ENCODE measurements around the gene CACNA1B.
"Not testable (repeated sequence)": the region's sequence is repeated elsewhere in the genome, so short reads cannot be mapped to it uniquely, and the experiment has no call there.

Gene CACNA1B

DNA sequence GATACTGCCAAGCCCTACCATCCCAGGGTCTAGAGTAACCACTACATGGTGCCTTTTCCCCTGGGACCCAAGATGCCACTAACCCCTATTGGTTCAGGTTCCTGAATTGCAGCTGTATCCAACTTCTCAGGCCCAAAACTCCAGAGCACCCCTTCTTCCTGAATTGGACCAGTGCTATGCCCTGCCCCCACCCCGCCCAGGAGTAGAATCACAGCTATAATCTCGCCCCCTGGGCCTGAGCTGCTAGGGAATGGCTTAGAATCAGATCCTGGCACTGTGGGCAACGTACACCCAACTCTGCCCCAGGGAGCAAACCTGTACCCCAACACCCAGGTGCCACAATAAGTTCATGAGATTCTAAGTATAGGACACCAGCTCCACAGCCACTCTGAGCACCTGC, 206.3 kb downstream of the CACNA1B start:
- Histone ChIP-seq H3K4me3 (ENCODE audit: low read length) (no peak overlapping the region), H3K36me3 (ENCODE audit: control insufficient read depth, low read depth, low read length) (no peaks in the 10 kb centered on the region), H3K9me3 (ENCODE audit: control insufficient read depth, low read depth, low read length) (peaks cover 31% of the 10 kb centered on the region)

DNA sequence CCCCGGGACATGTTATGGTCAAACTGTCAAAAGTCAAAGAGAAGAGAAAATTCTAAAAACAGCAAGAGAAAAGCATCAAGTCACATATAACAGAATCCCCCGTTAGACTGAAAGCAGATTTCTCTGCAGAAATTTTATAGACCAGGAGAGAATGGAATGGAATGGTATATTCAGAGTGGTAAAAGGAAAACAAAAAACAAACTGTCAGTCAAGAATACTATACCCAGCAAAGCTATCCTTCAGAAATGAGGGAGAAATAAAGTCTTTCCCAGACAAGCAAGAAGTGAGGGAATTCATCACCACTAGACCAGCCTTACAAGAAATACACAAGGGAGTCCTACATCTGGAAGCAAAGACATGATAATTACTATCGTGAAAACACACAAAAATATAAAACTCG, 208.0 kb downstream of the CACNA1B start:
- no peaks in the 10 kb centered on the region for H3K36me3 ChIP-seq (ENCODE audit: control insufficient read depth, low read depth, low read length)

More for the DNA sequence above, 206.3 kb downstream of the CACNA1B start:
- no peaks in the 10 kb centered on the region for H3K4me1 ChIP-seq (ENCODE audit: control insufficient read depth, low read depth, low read length)
- no peaks in the 10 kb centered on the region for H3K27me3 ChIP-seq (ENCODE audit: control insufficient read depth, insufficient read depth, low read length)
- H3K27ac ChIP-seq (ENCODE audit: low read length) = no peak overlapping the region
- no peak overlapping the region for H3K9ac ChIP-seq (ENCODE audit: low read length)

DNA sequence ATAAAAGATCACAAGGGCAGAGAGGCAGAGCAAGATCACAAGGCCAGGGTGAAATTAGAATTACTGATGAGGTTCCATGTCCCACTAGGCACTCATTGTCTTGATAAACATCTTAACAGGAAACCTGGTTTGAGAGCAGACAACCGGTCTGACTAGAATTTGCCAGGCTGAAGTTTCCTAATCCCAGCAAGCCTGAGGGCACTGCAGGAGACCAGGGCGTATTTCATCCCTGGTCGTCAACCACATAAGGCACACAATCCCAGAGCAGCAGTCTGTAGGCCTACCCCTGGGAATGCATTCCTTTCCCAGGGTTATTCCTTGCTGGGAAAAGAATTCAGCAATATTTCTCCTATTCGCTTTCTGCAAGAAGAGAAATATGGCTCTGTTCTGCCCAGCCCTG, 214.5 kb downstream of the CACNA1B start:
- H3K4me3 ChIP-seq (ENCODE audit: low read length); H3K27ac ChIP-seq (ENCODE audit: low read length); H3K27me3 ChIP-seq (ENCODE audit: control insufficient read depth, insufficient read depth, low read length); H3K9ac ChIP-seq (ENCODE audit: low read length); H3K4me1 ChIP-seq (ENCODE audit: control insufficient read depth, low read depth, low read length); H3K36me3 ChIP-seq (ENCODE audit: control insufficient read depth, low read depth, low read length): not testable (repeated sequence)
- peaks cover 21% of the 10 kb centered on the region for H3K9me3 ChIP-seq (ENCODE audit: control insufficient read depth, low read depth, low read length)

More for the DNA sequence above, 208.0 kb downstream of the CACNA1B start:
- Histone ChIP-seq H3K4me1 (ENCODE audit: control insufficient read depth, low read depth, low read length) (no peaks in the 10 kb centered on the region), H3K27ac (ENCODE audit: low read length) (no peak overlapping the region), H3K9me3 (ENCODE audit: control insufficient read depth, low read depth, low read length) (peaks cover 36% of the 10 kb centered on the region), H3K27me3 (ENCODE audit: control insufficient read depth, insufficient read depth, low read length) (no peaks in the 10 kb centered on the region), H3K4me3 (ENCODE audit: low read length) (no peak overlapping the region), H3K9ac (ENCODE audit: low read length) (no peak overlapping the region)

DNA sequence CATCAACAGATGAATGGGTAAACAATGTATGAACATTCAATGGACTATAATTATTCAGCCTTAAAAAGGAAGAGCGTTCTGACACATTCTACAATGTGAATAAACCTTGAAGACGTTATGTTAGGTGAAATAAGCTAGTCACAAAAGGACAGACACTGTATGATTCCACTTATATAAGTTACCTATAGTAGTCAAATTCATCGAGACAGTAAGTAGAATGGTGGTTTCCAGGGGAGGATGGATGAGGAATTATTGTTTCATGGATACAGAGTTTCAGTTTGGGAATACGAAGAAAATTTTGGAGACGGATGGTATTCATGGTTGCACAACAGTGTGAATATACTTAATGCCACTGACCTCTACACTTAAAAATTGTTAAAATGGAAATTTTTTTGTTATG, 216.4 kb downstream of the CACNA1B start:
- Histone ChIP-seq H3K9ac (ENCODE audit: low read length) (no peak overlapping the region), H3K4me3 (ENCODE audit: low read length) (no peak overlapping the region), H3K4me1 (ENCODE audit: control insufficient read depth, low read depth, low read length) (no peaks in the 10 kb centered on the region)

DNA sequence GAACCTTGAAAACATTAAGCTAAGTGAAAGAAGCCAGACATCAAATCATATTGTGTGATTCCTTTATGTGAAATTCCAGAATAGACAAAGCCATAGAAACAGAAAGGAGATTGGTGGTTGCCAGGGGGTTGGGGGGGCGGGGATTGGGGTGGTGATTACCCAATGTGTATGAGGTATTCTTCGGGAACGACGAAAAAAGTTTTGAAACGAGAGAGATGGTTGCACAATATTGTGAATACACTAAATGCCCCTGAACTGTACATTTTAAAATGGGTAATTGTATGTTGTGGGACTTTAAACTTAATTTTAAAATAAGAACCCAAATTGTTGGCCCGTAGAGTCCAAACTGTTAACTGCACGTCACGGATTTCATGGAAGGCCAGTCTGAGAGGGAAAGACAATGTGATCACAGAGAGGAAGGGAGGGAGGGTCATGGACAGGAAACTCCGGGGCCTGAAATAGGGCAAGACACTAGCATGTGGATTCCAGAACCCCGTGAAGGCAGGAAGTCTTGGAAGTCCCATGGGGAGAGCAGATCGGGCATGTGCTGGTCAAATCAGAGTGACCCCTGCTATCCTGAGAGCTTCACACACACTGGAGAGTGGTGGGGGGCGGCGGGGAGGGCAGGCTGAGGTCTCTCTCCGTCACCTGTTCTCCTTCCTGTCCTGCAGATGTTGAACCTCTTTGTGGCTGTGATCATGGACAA, 218.4 kb downstream of the CACNA1B start:
- Histone ChIP-seq H3K36me3 (ENCODE audit: control insufficient read depth, low read depth, low read length) (no peaks in the 10 kb centered on the region), H3K27ac (ENCODE audit: low read length) (no peak overlapping the region), H3K4me3 (ENCODE audit: low read length) (no peak overlapping the region), H3K27me3 (ENCODE audit: control insufficient read depth, insufficient read depth, low read length) (no peaks in the 10 kb centered on the region), H3K9ac (ENCODE audit: low read length) (no peak overlapping the region), H3K9me3 (ENCODE audit: control insufficient read depth, low read depth, low read length) (peaks cover 10% of the 10 kb centered on the region), H3K4me1 (ENCODE audit: control insufficient read depth, low read depth, low read length) (no peaks in the 10 kb centered on the region)

More for the DNA sequence above, 216.4 kb downstream of the CACNA1B start:
- Histone ChIP-seq H3K27ac (ENCODE audit: low read length) (no peak overlapping the region), H3K9me3 (ENCODE audit: control insufficient read depth, low read depth, low read length) (peaks cover 16% of the 10 kb centered on the region), H3K36me3 (ENCODE audit: control insufficient read depth, low read depth, low read length) (no peaks in the 10 kb centered on the region), H3K27me3 (ENCODE audit: control insufficient read depth, insufficient read depth, low read length) (no peaks in the 10 kb centered on the region)

DNA sequence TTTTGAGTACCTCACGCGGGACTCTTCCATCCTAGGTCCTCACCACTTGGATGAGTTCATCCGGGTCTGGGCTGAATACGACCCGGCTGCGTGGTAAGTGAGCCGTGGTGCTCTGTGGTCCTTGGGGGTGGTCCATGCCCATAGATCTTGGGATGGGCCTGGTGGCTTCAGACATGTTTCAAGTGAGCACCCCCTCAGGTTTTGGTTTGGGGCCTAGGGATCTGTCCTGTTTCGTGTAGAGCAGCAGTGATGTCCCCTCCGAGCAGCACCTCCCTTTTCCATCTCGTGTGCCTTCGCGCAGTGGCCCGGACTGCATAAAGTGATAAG, 218.9 kb downstream of the CACNA1B start:
- H3K27ac ChIP-seq (ENCODE audit: low read length) = no peak overlapping the region
- no peaks in the 10 kb centered on the region for H3K27me3 ChIP-seq (ENCODE audit: control insufficient read depth, insufficient read depth, low read length)
- H3K9me3 ChIP-seq (ENCODE audit: control insufficient read depth, low read depth, low read length) = peaks cover 6% of the 10 kb centered on the region
- no peak overlapping the region for H3K9ac ChIP-seq (ENCODE audit: low read length)
- H3K4me3 ChIP-seq (ENCODE audit: low read length) = no peak overlapping the region
- H3K4me1 ChIP-seq (ENCODE audit: control insufficient read depth, low read depth, low read length) = no peaks in the 10 kb centered on the region
- H3K36me3 ChIP-seq (ENCODE audit: control insufficient read depth, low read depth, low read length) = no peaks in the 10 kb centered on the region

DNA sequence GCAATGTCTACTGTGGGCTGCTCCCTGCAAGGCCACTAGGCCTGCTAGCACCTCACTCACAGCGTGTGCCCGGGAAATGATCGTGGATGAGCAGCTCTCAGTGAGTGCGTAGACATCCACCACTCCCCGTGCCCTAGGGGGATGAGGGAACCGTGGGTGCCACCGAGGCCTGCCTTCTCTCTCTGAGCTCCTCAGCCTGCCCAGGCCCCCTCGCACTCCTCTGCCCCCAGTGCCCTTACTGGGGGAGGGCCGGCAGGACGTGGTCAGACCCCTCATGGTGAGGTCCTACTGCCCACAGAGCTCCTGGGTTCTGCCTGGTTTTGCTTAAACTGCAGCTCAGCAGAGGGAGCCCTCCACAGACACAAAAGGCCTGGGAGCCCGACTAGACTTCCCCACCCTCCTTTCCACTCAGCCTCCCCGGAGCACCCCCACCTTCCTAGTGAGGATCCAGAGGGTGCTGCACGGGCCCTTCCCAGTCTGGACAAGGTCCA, 220.0 kb downstream of the CACNA1B start:
- Histone ChIP-seq H3K4me1 (ENCODE audit: control insufficient read depth, low read depth, low read length) (no peaks in the 10 kb centered on the region), H3K36me3 (ENCODE audit: control insufficient read depth, low read depth, low read length) (no peaks in the 10 kb centered on the region), H3K27me3 (ENCODE audit: control insufficient read depth, insufficient read depth, low read length) (no peaks in the 10 kb centered on the region), H3K9ac (ENCODE audit: low read length) (no peak overlapping the region), H3K4me3 (ENCODE audit: low read length) (no peak overlapping the region), H3K27ac (ENCODE audit: low read length) (no peak overlapping the region), H3K9me3 (ENCODE audit: control insufficient read depth, low read depth, low read length) (peaks cover 6% of the 10 kb centered on the region)

DNA sequence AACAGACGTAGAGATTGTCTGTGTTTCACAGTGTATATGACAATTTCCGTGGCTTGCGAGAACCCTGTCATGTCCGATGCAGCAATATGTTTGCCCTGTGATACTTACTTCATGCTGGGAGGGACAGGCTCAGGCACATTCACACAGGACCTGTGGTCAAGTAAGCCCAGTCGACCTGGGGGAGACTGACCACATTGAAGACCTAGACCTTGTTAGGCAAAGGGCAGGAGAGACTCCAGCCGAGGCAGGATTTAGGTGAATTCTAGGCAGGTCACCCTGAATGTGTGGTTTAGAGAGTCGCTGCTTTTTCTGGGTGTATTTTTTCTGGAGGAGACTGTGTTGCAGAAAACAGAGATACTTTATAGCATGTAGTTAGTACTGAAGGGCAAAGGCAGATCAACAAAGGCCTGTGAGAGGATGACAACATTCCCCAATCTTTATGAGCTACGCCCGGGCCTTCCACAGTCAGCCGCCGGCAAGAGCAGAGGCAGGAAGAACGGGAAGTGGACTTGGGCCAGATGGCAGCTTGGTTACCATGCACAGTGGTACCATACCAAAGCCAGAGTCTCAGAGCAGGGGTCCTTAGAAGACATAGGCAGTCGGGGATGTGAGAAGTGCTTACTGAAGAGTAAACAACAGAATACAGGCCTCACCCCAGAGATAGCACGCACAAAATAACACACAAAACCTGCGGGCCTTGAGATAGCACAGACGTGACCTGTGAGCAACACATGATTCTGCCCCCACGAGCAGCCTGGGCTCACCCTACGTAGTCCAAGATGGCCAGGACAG, 220.7 kb downstream of the CACNA1B start:
- H3K27me3 ChIP-seq (ENCODE audit: control insufficient read depth, insufficient read depth, low read length) = no peaks in the 10 kb centered on the region
- H3K4me1 ChIP-seq (ENCODE audit: control insufficient read depth, low read depth, low read length) = no peaks in the 10 kb centered on the region
- H3K27ac ChIP-seq (ENCODE audit: low read length) = no peak overlapping the region
- H3K36me3 ChIP-seq (ENCODE audit: control insufficient read depth, low read depth, low read length) = no peaks in the 10 kb centered on the region
- no peak overlapping the region for H3K9ac ChIP-seq (ENCODE audit: low read length)
- peaks cover 6% of the 10 kb centered on the region for H3K9me3 ChIP-seq (ENCODE audit: control insufficient read depth, low read depth, low read length)
- H3K4me3 ChIP-seq (ENCODE audit: low read length) = no peak overlapping the region

DNA sequence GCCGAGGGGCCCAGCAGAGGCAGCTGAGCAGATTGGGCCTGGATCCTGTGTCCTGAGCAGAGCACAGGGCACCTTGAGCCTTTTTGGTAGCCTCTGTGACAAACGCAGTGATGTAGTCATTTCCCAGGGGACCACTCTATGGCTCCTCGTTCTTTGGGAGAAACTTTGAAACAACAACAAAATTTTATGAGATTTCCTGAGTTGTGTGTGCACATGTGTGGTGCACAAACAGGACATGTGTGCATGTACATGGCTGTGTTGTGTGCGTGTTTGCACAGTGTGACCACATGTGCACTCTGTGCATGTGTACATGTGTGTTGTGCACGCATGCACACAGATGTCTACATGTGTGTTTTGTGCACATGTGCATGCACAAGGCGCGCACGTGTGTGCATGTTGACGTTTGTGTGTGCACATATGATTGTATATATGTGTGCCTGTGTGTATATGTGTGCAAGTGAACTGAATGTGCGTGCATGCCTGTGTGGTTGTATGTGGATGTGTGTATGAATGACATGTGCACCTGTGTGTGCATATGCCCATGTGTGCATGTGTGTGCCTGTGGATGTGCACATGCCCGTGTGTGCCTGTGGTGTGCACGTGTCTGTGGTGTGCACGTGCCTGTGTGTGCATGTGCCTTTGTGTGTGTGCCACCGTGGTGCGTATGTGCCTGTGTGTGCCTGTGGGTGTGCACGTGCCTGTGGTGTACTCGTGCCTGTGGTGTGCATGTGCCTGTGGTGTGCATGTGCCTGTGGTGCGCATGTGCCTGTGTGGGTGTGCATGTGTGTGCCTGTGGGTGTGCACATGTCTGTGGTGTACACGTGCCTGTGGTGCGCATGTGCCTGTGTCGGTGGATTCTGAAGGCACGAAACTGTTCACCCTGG, 221.6 kb downstream of the CACNA1B start:
- no peaks in the 10 kb centered on the region for H3K27me3 ChIP-seq (ENCODE audit: control insufficient read depth, insufficient read depth, low read length)
- H3K9ac ChIP-seq (ENCODE audit: low read length) = no peak overlapping the region
- H3K9me3 ChIP-seq (ENCODE audit: control insufficient read depth, low read depth, low read length) = peaks cover 6% of the 10 kb centered on the region
- no peaks in the 10 kb centered on the region for H3K4me1 ChIP-seq (ENCODE audit: control insufficient read depth, low read depth, low read length)
- no peak overlapping the region for H3K27ac ChIP-seq (ENCODE audit: low read length)
- no peak overlapping the region for H3K4me3 ChIP-seq (ENCODE audit: low read length)
- H3K36me3 ChIP-seq (ENCODE audit: control insufficient read depth, low read depth, low read length) = no peaks in the 10 kb centered on the region

DNA sequence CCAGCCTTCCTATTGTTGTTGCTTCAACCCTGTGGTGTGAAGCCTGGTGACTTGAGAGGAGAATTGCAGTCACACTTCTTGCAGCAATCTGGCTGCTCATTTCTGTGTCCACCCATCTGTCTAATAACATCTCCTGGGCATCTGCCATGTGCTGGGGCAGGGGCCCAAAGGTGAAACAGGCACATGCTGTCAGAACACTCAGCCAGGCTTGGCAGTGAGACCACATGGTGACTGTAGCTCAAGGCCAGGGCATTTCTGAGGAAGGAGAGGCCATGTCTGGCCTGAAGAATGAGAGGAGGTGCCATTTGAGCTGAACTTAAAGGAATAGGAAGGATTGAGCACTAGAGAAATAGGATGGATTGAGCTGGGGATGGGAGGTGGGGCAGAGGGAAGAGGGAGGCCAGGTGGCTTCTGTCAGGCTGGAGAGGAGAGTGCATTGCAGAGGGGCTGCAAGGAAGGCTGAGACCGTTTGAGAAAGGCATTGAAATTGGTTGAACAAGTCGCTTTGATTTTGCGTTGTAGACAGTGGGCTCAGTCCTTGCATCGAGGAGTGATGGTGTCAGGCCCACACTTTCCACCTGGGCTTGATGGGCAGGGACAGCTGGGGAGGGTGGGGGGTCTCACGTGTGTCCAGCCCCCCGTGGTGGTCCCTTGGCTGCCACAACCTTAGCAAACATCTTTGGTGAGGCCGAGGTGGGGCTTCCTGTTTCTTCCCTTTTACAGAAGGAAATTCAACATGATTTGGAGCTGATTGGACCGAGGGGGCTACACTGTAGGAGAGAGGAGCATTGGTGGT, 222.4 kb downstream of the CACNA1B start:
- no peak overlapping the region for H3K27ac ChIP-seq (ENCODE audit: low read length)
- H3K9ac ChIP-seq (ENCODE audit: low read length) = no peak overlapping the region
- H3K4me1 ChIP-seq (ENCODE audit: control insufficient read depth, low read depth, low read length) = no peaks in the 10 kb centered on the region
- no peak overlapping the region for H3K4me3 ChIP-seq (ENCODE audit: low read length)
- no peaks in the 10 kb centered on the region for H3K36me3 ChIP-seq (ENCODE audit: control insufficient read depth, low read depth, low read length)
- peaks cover under 1% of the 10 kb centered on the region for H3K9me3 ChIP-seq (ENCODE audit: control insufficient read depth, low read depth, low read length)
- no peaks in the 10 kb centered on the region for H3K27me3 ChIP-seq (ENCODE audit: control insufficient read depth, insufficient read depth, low read length)
